ENCODE data around the gene EHD4.
A peak's percentile ranks its signal among the peaks of the same experiment; 100 is the strongest.

EHD4 gene

DNA sequence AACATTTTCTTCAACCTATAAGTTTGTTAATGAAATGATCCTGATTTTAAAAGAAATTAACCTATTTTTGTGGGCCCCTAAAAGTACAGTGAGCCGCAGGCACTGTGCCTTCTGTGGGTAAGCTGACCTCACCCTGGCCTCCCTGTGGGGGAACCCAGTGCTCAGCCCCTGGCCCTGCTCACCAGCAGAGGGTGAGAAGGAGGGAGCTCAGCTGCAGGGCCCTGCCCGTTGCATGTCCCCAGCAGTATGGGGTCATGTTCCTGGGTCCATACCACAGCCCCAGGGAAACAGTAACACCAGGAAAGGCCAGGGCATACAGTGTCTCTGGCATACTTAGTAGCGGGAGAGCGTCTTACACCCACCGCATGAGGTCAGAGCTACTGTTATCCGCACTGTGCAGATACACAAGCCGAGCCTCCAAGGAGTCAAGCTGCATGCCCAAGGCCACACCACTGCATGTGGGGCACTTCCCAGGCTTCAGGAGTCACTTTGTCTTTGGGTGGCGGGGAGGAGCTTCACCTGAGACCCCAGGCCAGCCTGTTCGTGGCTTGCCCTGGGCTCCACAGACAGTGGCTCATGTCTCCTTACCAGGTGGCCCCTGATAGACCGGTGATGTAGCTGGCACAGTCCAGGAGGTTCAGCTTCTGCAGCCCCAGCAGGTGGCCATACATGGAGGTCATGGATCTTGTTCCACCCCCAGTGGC, 22.6 kb upstream of the EHD4 start:
- no peak for DNase-seq (ENCODE audit: low read depth in 2 of 2)

DNA sequence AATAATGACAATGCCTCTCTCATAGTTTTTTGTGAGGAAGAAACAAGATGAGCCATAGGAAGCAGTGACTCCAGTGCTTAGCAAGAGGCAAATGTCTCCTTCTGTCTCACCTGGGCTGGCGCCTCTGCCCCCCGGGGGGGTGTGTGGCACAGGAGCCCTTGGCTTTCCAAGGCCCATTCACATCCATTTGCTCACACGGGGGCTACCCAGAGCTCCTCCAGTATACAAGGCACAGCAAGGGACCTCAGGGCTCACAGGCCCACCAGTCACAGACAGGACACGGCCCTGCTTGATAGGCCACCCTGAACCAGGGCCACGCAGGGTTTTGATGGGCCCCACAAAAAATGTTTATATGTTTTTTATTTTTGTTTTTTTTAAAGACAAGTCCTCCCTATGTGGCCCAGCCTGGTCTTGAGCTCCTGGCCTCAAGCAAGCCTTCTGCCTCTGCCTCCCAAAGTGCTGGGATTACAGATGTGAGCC, 21.9 kb upstream of the EHD4 start:
- no peak for DNase-seq (ENCODE audit: low read depth in 2 of 2)

DNA sequence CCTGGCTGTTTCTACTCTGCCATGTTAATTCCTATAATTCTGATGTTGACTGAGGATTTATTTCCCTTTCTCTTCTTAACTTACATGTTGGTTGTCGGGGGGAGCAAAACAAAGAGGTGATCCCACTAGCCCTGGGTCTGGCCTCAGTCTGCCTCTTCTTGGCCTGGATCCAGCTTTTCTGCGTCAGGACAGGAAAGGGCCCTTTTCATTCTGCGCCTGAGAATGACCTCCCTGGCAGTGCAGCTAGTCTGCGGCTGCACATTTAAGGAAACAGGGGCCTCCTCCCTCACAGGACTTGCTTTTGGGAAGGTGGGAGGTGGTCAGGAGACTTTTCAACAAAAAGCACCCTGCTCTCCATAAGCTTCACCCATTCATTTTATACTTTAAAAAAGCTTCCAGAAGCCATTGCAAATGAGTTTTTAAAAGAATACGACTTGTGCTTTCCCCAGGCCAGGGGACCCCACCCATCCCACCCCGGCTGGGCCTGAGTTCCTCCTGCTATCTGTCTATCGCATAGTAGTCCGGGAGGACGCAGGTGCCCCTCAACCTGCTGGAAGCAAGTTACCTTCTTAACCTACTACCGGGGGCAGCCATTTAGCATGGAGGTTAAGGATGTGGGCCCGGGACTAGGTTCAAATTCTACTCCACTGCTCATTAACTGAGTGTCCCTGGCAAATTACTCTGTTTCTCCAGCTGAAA, 21.3 kb upstream of the EHD4 start:
- DNase-seq (ENCODE audit: low read depth in 2 of 2), result no peak

DNA sequence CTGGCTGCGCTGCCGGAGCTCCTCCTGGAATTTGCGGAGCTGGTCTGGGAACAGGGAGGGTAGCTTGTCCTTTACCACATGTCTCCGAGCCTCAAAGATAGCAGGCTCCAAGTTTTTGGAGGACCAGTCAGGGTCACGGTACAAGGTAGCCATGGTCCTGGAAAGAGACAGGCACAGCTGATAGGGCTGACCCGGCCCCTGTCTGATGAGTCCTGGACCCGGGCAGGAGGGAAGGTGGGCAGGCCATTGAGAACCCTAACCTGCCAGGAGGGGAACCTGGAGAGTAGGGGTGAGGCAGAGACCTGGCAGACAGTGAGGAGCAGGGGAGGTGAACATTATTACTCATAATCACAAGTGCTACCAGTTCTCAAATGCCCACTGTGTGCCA, 20.4 kb upstream of the EHD4 start:
- DNase-seq (ENCODE audit: low read depth in 2 of 2), result no peak

DNA sequence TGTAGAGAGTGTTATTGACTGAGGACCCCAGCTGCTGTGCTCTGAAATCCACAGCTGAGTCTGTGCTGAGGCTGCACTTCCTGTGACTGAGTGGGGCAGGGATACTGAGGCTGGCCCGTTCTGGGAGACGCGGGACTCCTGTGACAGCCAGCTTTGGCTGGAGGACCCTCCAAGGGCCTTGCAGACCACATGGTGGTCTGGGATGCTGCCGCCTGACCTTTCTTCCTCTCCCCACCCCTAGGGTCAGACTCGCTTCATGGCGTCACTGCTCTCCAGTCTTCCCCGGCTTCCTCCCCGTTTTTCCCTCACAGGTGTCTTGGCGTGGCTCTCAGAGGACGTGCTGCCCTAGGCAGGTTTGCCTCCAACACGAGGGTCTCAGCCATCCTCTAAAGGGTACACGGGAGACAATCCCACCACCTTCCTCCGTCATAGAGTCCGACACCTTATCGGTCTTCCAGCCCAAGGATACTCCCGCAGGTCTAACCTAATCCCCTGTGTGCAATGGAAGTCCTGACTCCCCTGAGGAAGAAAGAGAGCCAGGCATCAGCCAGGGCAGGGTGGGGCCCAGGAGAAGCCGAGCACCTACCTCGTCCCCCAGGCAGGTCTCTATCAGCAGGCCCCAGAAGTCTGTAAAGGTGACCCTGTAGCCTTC, 19.9 kb upstream of the EHD4 start:
- no peak for DNase-seq (ENCODE audit: low read depth in 2 of 2)

DNA sequence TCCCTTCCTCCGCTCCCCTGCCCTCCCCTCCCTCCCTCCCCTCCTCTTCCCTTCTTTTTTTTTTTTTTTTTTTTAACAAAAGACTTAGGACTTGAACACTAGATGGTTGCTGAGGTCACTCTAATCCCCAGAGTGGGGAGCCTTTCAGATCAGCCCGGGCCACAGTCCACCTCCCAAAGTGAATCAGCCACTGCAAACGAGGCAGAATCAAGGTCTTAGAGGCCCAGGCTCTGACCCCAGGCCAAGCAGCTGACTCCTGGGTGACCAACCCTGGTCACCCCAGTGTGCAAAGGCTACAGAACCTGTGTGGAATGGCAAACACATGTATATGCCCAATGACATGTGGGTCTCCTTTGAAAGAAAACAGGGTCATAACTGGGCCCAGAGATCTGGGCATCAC, 18.3 kb upstream of the EHD4 start:
- DNase-seq (ENCODE audit: low read depth in 2 of 2), result no peak

DNA sequence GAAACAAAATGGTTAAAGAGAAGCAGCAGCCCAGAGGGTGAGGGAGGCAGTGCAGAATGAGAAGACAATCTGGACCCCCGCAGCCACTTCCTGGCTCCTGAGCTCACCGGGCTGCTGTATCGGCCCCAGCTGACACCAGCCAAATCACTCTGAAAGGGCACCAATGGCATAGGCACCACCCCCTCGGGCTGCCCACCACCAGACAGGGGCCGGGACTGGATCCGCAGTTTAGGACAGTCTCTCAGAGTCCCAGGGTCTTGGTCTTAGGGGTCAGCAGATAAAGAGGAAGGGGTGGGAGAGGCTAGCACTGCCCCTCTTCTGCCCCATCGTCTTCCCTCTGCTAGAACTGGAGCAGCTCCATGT, 17.9 kb upstream of the EHD4 start:
- DNase-seq (ENCODE audit: low read depth in 2 of 2), result no peak

DNA sequence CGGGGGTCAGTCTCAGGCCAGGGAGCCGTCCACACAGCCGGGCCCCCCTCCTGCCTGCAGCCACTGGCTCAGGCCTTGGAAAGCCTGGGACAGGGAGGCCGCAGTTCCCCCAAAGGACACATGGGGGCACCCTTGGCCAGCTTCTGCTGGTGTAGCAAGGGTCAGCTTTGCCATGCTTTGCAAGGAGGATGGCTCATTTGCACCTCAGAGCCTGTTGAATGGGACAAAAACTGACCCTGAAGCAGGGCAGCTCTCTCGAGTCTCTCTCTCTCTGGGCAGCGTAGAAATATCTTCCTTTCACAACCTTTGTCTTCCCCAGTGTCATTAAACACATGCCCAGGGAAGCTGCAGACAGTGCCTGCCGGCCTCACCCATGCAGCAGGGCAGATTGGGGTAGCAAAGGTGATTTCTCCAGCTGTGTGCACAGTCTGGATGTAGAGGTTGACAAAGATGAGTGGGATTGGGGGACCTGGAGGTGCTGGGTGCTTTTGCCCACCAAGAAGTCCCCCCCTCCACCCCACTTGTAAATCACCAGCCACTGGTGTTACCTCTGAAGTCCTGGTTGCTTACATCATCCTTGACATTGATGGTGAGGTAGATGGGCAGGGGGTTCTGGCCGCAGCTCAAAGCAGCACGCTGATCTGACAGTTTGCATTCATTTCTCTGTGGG, 17.4 kb upstream of the EHD4 start:
- peak; percentile 63 to 90 for DNase-seq (ENCODE audit: low read depth in 2 of 2)

DNA sequence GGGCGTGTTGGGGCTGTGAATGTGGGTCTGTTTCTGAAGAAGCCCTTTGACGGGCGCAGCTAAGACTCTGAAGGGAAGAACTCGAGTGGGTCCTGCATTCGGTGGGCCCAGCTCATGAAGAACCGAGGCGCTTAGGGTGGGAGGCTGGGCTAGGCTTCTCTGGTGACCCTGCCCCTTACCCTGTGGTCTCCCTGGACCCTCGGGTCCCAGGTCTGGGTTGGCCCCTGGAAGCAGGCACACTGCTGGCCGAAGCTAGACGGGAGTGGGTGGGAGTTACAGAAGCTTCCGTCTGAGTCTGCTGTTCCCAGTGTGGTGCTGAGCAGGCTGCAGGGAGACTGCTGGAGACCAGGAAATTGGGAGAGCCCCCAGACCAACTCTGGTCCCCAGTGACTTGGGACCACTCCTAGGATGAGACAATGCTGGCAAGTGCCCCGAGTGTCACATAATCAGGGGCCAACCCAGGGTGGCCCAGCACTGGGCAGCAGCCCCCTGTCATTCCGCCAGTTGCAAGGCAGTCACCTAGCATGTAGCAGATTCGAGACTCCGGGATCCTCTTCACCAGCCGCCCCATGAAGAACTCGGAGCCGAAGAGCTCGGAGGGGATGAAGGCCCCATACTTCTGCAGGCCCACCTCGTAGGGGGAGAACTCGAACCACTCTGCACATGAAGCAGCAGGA, 16.7 kb upstream of the EHD4 start:
- DNase-seq (ENCODE audit: low read depth in 2 of 2), result no peak

DNA sequence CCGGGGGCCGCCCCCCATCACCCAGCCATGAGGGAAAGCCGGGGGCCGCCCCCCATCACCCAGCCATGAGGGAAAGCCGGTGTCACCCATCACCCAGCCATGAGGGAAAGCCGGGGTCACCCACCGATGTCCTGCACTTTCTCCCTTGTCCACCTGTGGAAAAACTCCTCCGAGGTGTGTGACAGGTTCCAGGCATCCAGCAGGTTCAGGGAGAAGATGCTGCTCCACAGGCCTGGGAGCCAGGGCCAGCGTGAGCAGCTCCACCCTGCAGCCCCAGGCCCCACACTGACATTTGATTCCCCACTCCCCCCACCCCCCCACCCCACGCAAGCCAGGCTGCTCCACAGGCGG, 15.5 kb upstream of the EHD4 start:
- no peak for DNase-seq (ENCODE audit: low read depth in 2 of 2)

DNA sequence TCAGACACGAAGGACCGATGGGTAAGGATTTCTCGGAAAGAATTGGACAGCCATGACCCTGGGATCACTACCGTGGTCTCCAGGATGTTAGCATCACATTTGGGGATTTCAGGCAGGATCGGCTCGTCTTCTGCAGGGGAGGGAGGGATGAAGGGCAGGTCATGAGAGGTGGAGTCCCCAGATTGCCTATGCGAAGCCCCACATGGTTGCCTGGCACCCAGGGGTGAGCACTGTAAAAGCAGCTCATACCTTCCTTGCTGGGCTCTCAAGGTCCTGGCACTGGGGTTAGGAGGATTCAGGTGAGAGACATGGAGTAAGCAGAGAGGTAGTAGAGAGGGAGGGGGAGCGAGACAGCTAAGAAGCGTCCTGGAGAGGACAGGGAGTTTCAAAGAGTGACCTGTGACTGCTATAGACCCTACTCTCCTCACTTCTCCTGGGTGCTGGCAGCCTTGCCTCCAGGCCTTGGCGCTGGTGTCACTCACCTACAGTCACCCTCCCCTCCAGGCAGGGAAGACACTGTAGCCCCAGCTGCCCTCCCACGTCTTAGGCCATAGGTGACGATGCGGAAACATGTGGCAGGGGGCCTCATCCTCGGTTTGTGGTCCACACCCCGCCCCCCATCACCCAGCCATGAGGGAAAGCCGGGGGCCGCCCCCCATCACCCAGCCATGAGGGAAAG, 15.0 kb upstream of the EHD4 start:
- no peak for DNase-seq (ENCODE audit: low read depth in 2 of 2)

DNA sequence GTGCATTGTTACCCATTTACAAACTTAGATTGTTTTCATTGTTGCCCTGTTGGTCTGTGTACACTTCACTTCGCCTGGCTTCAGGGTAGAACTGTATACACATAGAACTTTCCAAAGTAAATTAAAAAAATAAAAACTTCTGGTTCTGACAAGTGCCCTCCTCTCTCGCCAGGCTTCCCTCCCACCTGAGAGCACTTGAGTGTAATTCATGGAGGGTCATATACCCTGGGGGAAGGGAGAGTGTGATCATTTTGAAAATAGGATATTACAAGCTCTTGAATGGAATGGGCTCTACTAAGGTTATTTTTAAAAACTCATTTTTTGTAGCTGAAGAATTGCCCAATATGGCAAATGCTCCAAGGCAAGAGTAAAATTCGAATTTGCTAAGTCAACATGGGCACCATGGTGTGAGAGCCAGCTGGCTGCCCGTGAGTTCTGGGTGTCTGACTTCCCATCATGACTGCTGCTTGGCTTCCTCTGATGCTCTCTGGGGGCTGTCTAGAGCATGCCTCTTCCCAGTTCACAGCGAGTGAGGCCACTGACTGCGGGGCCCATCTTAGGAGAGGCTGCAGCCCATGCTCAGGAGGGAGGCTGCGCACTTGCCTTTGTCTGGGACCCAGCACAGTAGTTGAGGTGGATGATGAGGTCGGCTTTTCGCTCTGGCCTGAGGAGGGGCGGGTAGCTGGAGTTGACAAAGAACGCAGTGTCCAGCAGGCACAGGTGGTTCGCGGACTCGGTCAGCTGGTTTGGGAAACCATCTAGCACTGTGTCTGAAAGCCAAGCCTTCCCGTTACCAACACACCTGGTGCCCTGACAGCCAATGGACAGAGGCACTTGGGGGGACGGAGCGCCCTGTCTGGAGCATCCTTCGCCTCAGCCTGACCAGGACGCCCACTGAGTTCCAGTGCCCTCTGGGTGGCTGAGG, 13.1 kb upstream of the EHD4 start:
- no peak for DNase-seq (ENCODE audit: low read depth in 2 of 2)

DNA sequence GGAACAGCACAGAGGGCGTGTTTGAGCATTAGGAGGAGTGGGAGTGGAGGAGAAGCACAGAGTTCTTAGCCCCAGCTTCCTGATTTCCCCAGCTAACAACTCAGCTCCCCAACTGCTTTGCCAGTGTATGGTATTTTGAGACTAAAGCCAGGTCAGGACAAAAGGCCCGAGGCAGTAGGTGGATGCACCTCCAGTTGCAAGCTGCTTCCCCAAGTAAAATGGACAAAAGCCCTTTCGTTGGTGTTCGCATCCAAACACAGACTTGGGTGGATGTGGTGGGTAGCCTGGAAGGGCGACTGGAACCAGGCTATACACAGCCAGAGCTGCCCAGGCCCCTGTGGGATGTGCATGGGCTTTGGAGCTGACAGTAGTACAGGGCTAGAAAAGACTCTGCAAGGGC, 12.3 kb upstream of the EHD4 start:
- DNase-seq (ENCODE audit: low read depth in 2 of 2), result no peak

DNA sequence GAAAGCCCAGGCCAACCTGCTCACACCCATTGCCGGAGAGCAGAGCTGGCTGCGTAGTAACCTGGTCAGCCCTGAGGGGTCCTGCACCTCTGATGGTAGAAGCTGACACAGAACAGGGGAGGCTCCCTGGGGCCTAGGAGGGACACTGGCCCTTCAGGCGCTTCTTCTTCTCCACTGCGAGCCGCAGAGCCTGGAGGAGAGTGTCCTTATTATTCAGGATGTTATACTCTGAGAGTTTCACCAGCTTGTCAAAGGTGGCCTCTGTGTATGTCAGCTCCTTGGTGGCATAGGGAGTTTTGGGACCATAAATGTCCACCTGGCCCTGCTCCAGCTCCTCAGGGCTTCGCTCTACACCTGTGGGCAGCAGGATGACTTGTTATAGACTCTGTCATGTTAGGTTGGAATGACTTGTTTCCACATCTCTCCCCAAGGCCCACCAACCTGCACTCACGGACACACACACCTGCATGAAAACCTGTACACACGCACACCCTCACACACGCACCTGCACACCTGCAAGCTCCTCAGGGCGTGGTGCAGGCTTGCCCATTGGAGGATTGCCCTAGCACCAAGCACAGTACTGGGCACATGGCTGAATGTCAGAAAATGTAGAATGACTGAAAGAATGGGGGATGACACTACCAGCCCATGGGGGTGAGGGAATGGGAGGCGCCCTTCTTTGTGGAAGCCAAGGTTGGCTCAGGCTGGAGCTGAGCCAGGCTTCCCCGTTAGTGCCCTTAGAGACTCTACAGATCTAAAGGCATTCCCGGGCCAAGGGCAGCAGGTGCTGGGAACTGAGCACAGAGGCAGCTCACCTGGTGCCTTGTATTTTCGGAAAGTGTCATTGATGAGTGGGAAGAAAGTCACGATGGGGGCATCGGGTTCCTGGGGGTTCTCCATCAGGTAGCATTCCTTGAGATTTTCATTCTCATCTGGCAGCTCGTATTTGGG, 11.5 kb upstream of the EHD4 start:
- DNase-seq (ENCODE audit: low read depth in 2 of 2), result no peak

DNA sequence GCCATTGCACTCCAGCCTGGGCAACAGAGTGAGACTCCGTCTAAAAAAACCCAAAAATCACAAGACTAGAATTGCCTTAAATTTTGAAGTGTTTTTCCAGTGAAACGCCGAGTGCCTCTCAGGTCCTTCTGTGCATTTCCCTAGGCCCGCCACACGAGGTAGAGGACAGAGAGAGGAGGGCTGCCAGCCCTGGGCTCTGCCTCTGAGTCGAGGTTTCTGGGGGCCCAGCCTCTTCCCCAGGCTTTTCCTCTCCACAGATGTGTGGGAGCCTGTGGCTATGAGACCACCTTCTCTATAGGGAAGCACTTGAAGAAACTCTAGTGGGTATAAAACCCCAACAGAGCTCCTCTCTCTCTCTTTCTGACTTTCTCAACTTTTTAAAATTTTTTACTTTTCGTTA, 10.9 kb upstream of the EHD4 start:
- no peak for DNase-seq (ENCODE audit: low read depth in 2 of 2)

DNA sequence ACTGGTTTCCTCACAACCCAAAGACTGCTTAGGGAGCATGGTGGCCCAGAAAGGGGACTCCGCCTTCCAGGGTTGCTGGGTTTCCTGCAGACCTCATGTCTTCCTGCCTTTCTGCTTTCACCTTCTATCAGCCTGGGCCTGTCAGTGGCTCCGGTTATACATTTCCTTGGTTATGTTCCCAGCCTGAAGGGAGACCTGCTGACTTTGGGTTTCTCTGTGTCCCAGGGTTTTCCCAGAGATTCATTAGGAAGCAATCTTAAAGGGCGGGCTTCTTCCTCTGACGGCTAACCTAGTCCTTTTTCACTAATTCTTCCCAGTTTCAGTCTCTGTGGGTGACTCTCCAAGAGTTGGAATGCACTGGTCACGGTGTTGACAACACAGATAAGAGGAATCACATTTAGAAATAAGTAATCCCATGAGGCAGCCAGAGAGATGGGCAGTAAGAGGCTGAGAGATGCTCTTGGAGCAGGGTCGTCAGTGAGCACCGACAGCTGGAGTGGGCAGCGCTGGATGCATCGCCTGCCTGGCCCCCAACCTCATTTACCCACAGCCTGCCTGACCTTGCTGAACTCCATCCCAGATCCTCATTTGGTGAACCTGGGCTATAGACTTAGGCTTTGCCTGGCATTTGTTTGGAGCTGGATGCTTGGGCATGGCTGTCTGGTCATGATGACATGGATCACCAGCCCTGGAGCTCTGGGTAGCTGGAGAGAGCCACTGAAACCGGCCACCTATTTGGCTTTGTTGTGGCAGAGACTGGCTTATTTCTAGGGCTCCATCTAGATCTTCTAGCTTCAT, 10.0 kb upstream of the EHD4 start:
- DNase-seq (ENCODE audit: low read depth in 2 of 2), result no peak

DNA sequence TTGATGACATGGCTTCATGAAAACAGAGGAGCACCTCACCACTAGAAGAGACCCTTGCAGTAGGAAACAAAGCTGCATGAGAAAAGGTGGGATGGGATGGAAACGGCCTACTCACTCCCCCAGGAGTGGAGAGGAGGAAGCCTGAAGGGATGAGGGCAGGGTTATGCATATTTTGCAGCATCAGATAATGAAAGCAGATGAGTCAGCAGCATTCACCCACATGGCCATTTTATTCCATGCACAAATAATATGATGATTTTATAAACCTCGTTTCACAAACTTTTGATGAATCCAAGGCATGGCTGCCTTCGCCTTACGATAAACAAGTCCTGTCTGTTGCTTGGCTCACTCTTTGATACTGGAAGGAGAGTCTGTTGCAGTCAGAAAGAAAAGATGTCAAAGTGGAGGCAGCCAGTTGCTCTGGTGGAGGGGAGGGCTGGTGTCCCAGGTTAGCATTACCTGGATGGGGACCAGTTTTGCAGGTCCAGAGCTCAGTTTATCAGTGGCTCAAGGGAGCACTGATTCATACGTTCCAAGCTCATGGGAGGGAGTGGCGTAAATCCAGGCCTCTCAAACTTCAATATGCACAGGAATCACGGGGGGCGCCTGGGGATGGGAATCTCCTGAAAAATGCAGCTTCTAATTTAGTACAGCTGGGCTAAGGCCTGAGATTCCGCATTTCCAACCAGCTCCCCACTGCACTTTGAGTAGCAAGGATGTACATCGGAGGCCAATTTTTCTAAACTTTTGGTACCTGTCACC, 9.2 kb upstream of the EHD4 start:
- no peak for DNase-seq (ENCODE audit: low read depth in 2 of 2)

All from stimulated activated CD4-positive, alpha-beta T cell treated with anti-CD3 and anti-CD28 coated beads, Interleukin-1b, Interleukin-23, amount 100 ng/mL, for 1 hour (primary cell).